ENCODE measurements around the gene SMIM24.

SMIM24 gene

DNA sequence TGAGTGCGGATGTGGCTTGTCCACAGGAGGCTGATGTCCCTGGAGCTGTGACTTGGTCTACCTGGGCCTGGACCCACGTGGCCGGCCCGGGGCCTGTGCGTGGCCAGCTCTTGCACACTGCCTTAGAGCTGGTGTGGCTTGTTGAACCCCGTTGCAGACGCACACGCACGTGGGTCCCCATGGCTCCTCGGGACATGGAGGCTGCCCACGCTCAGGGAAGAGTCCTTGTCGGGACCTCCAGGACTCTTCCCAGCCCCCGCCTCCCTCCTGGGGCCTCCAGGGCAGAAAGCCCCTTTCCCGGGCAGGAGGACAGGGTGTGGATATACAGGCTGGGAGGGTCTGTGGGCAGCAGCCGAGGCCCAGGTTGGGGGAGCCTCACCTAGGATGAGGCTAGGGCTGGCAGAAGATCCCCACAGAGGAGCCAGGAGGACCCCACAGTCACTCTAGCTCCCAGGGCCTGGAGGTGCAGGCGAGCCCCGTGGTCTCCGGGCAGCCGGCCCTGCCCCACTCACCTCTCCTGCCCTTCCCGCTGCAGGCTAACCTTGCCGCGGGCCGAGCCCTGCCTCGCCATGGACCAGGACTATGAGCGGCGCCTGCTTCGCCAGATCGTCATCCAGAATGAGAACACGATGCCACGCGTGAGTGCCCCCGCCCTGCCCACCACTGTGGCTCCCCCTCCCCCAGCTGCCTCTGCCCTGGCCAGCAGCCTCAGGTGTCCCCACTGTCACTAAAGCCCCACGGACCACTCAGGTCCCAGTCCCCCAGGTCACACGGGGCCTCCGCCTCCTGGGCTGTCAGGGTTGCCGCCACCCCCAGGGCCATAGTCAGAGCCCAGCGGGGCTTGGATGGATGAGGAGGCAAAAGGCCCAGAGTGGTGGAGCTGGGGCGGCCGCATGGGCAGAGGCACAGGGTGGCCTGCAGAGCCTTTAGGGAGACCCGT is 42.4 kb upstream of the SMIM24 start:
- Histone ChIP-seq H3K9ac (ENCODE audit: low read depth in 1 of 2, low read length in 2 of 2) (no peak overlapping the region), H3K9me3 (ENCODE audit: control insufficient read depth in 2 of 2, low read length in 2 of 2) (no peaks in the 10 kb centered on the region), H3K36me3 (ENCODE audit: control insufficient read depth in 2 of 2, insufficient read depth in 2 of 2, low read length in 2 of 2) (peaks cover 44 to 48% of the 10 kb centered on the region in 2 donors), H3K4me1 (ENCODE audit: control insufficient read depth in 2 of 2, insufficient read depth in 2 of 2, low read length in 2 of 2) (no peaks in the 10 kb centered on the region), H3K27me3 (ENCODE audit: control insufficient read depth in 2 of 2, insufficient read depth in 2 of 2, low read length in 2 of 2) (no peaks in the 10 kb centered on the region), H3K27ac (ENCODE audit: low read depth in 2 of 2, low read length in 2 of 2) (no peak overlapping the region), H3K4me3 (ENCODE audit: low read length in 2 of 2) (no peak overlapping the region)

DNA sequence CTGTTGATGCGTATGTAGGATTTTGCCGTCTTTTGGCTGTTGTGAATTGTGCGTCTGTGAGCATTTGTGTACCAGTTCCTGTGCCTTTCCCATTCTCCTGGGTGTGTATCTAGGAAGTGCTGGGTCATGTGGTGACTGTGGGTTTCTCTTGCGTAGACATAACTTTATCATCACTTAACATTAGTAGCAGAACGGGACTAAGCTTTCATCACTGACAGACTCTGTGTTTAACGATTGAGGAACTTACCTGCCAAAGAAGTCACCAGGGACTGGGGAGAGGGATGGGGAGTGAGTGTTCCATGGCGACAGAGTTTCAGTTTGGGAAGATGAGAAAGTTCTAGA is 40.8 kb upstream of the SMIM24 start:
- Histone ChIP-seq H3K9ac (ENCODE audit: low read depth in 1 of 2, low read length in 2 of 2) (no peak overlapping the region), H3K36me3 (ENCODE audit: control insufficient read depth in 2 of 2, insufficient read depth in 2 of 2, low read length in 2 of 2) (peaks cover 33 to 37% of the 10 kb centered on the region in 2 donors), H3K27ac (ENCODE audit: low read depth in 2 of 2, low read length in 2 of 2) (no peak overlapping the region), H3K27me3 (ENCODE audit: control insufficient read depth in 2 of 2, insufficient read depth in 2 of 2, low read length in 2 of 2) (no peaks in the 10 kb centered on the region), H3K4me1 (ENCODE audit: control insufficient read depth in 2 of 2, insufficient read depth in 2 of 2, low read length in 2 of 2) (peaks cover 0 to 2% of the 10 kb centered on the region in 2 donors), H3K4me3 (ENCODE audit: low read length in 2 of 2) (no peak overlapping the region), H3K9me3 (ENCODE audit: control insufficient read depth in 2 of 2, low read length in 2 of 2) (no peaks in the 10 kb centered on the region)

DNA sequence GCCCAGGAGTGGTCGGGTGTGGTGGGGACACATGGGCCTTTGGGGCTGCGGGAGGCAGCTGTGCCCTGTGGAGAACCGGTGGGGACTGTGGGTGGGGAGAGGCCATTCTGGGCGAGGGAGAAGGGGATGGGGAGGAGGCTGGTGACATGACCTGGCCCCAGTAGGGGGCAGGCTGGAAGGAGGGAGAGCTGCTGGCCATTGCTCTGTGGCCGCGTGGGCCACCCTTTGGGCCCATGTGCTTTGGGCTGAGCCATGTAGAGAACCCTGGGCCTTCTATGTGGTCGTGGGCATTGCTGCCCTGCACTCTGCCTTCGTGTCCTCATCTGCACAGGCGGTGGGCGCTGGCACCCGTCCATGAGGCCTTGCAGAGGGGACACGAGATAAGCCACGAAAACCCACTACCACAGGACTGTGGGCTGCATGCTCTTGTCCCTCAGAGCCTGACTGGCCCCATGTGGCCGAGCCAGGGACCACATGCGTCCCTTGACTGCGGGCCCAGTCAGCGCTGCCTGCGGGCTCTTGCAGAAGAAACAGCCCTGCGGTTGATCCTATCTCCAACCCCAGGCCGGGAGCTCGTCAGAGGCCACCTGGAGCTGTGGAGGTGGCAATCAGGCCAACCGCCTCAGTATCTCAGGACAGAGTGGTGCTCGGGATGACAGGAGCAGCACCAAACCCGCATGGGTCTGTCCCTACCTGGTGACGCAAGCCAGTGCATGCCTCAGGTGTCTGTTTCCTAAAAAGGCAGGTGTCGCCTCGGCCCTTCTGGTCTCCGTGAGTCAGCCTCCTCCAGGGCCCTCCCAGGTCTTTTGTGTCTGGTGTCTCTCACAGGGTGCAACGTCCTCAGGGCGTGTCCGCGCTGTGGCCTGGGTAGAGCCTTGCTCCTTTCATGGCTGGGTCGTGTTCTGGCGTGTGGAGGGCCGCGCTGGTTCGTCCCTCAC is 40.1 kb upstream of the SMIM24 start:
- Histone ChIP-seq H3K4me3 (ENCODE audit: low read length in 2 of 2) (no peak overlapping the region), H3K4me1 (ENCODE audit: control insufficient read depth in 2 of 2, insufficient read depth in 2 of 2, low read length in 2 of 2) (peaks cover 0 to 2% of the 10 kb centered on the region in 2 donors), H3K9ac (ENCODE audit: low read depth in 1 of 2, low read length in 2 of 2) (no peak overlapping the region), H3K27me3 (ENCODE audit: control insufficient read depth in 2 of 2, insufficient read depth in 2 of 2, low read length in 2 of 2) (no peaks in the 10 kb centered on the region), H3K36me3 (ENCODE audit: control insufficient read depth in 2 of 2, insufficient read depth in 2 of 2, low read length in 2 of 2) (peaks cover 28 to 37% of the 10 kb centered on the region in 2 donors), H3K9me3 (ENCODE audit: control insufficient read depth in 2 of 2, low read length in 2 of 2) (no peaks in the 10 kb centered on the region), H3K27ac (ENCODE audit: low read depth in 2 of 2, low read length in 2 of 2) (no peak overlapping the region)

DNA sequence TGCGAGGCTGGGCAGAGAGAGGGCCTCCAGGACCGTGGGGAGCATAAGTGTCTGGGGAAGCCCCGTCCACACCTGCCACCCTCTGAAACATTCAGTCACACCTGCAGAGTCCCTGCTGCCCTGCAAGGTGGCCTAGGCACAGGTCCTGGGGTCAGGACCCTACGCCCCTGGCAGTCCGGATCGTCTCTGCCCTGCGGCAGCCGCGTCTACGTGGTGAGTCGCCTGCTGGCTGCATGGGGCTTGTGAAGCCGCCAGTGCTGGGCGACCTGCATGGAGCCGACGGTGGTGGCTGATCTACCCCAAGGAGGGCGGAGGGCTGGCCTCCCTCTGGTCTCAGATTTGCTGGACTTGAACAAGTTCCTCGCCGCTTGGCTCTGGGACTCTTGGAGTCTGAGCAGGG is 38.8 kb upstream of the SMIM24 start:
- no peak overlapping the region for H3K9ac ChIP-seq (ENCODE audit: low read depth in 1 of 2, low read length in 2 of 2)
- H3K4me3 ChIP-seq (ENCODE audit: low read length in 2 of 2), result no peak overlapping the region
- peaks cover 0 to 2% of the 10 kb centered on the region in 2 donors for H3K4me1 ChIP-seq (ENCODE audit: control insufficient read depth in 2 of 2, insufficient read depth in 2 of 2, low read length in 2 of 2)
- no peaks in the 10 kb centered on the region for H3K27me3 ChIP-seq (ENCODE audit: control insufficient read depth in 2 of 2, insufficient read depth in 2 of 2, low read length in 2 of 2)
- no peak overlapping the region for H3K27ac ChIP-seq (ENCODE audit: low read depth in 2 of 2, low read length in 2 of 2)
- no peaks in the 10 kb centered on the region for H3K9me3 ChIP-seq (ENCODE audit: control insufficient read depth in 2 of 2, low read length in 2 of 2)
- peaks cover 18 to 26% of the 10 kb centered on the region in 2 donors for H3K36me3 ChIP-seq (ENCODE audit: control insufficient read depth in 2 of 2, insufficient read depth in 2 of 2, low read length in 2 of 2)

DNA sequence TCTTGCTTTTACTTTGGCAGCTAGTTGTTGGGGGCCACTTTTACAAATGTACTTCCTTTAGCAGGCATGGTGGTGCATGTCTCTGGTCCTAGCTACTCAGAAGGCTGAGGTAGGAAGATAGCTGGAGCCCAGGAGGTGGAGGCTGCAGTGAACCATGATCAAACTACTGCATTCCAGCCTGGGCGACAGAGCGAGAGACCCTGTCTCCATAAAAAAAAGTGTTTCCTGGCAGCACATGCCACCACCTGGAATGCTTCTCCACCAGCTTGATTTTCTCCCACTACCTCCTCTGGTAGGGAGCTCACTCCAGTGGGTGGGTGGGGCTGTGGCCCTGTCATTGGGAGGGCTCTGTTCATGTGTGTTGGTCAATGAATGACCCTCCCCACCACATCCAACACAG is 38.3 kb upstream of the SMIM24 start:
- H3K4me3 ChIP-seq (ENCODE audit: low read length in 2 of 2), result no peak overlapping the region
- H3K4me1 ChIP-seq (ENCODE audit: control insufficient read depth in 2 of 2, insufficient read depth in 2 of 2, low read length in 2 of 2), result peaks cover 0 to 2% of the 10 kb centered on the region in 2 donors
- no peaks in the 10 kb centered on the region for H3K9me3 ChIP-seq (ENCODE audit: control insufficient read depth in 2 of 2, low read length in 2 of 2)
- no peaks in the 10 kb centered on the region for H3K27me3 ChIP-seq (ENCODE audit: control insufficient read depth in 2 of 2, insufficient read depth in 2 of 2, low read length in 2 of 2)
- no peak overlapping the region for H3K27ac ChIP-seq (ENCODE audit: low read depth in 2 of 2, low read length in 2 of 2)
- no peak overlapping the region for H3K9ac ChIP-seq (ENCODE audit: low read depth in 1 of 2, low read length in 2 of 2)
- peaks cover 15 to 22% of the 10 kb centered on the region in 2 donors for H3K36me3 ChIP-seq (ENCODE audit: control insufficient read depth in 2 of 2, insufficient read depth in 2 of 2, low read length in 2 of 2)

DNA sequence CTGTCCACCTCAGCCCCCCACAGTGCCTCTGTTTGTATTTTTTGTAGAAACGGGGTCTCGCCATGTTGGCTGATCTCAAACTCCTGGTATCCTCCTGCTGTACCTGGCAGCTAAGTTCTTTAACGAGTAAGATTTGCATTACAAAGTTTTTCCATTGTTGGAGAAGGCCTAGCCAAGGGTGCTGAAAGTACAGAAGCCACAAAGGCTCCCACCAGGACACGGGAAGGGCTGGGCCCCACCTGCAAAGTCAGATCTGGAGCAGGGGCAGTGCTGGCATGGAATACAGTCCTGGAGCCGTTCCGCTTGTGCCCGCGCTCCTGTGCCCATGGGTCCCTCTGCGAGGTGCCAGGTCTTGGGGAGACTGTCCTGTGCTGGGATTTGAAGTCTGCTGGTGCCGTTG is 37.9 kb upstream of the SMIM24 start:
- no peak overlapping the region for H3K9ac ChIP-seq (ENCODE audit: low read depth in 1 of 2, low read length in 2 of 2)
- H3K9me3 ChIP-seq (ENCODE audit: control insufficient read depth in 2 of 2, low read length in 2 of 2), result no peaks in the 10 kb centered on the region
- H3K27me3 ChIP-seq (ENCODE audit: control insufficient read depth in 2 of 2, insufficient read depth in 2 of 2, low read length in 2 of 2), result no peaks in the 10 kb centered on the region
- peaks cover 11 to 19% of the 10 kb centered on the region in 2 donors for H3K36me3 ChIP-seq (ENCODE audit: control insufficient read depth in 2 of 2, insufficient read depth in 2 of 2, low read length in 2 of 2)
- no peak overlapping the region for H3K27ac ChIP-seq (ENCODE audit: low read depth in 2 of 2, low read length in 2 of 2)
- no peak overlapping the region for H3K4me3 ChIP-seq (ENCODE audit: low read length in 2 of 2)
- peaks cover 0 to 2% of the 10 kb centered on the region in 2 donors for H3K4me1 ChIP-seq (ENCODE audit: control insufficient read depth in 2 of 2, insufficient read depth in 2 of 2, low read length in 2 of 2)

DNA sequence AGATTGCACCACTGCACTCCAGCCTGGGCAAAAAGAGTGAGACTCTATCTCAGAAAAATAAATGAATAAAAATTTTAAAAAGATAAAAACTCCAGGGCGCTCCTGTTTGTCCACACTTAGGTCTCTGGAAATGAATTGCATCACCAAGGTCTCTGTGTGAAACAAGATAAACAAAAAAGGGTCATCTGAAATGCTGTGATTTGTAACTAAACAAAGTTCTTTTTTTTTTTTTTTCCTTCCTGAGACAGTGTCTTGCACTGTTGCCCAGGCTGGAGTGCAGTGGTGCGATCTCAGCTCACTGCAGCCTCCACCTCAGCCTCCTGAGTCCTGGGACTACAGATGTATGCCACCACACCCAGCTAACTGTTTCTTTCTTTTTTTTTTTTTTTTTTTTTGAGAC is 37.3 kb upstream of the SMIM24 start:
- H3K9ac ChIP-seq (ENCODE audit: low read depth in 1 of 2, low read length in 2 of 2), result no peak overlapping the region
- no peaks in the 10 kb centered on the region for H3K9me3 ChIP-seq (ENCODE audit: control insufficient read depth in 2 of 2, low read length in 2 of 2)
- peaks cover 7 to 19% of the 10 kb centered on the region in 2 donors for H3K36me3 ChIP-seq (ENCODE audit: control insufficient read depth in 2 of 2, insufficient read depth in 2 of 2, low read length in 2 of 2)
- H3K4me3 ChIP-seq (ENCODE audit: low read length in 2 of 2), result no peak overlapping the region
- no peak overlapping the region for H3K27ac ChIP-seq (ENCODE audit: low read depth in 2 of 2, low read length in 2 of 2)
- no peaks in the 10 kb centered on the region for H3K27me3 ChIP-seq (ENCODE audit: control insufficient read depth in 2 of 2, insufficient read depth in 2 of 2, low read length in 2 of 2)
- peaks cover 0 to 2% of the 10 kb centered on the region in 2 donors for H3K4me1 ChIP-seq (ENCODE audit: control insufficient read depth in 2 of 2, insufficient read depth in 2 of 2, low read length in 2 of 2)

DNA sequence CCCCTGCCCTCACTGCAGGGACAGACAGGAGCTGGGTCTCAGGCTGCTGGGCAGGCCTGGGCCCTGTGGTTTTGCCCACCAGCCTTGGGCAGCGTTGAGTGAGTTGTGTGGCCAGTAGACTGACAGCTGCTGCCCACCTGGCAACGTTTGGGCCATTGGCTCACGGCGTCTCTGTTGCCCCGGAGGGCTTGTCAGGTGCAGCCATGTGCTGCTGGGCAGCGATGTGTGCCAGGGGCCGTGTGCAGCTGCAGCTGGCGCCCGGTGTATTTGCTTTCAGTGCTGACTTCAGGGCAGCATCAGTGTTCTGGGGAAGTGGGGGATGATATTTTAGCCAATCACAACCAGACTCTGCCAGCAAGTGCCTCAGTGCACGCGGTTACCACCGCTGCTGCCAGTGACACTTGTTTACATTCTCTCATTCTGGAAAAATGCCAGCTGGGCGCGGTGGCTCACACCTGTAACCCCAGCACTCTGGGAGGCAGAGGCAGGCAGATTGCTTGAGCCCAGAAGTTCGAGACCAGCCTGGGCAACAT is 36.4 kb upstream of the SMIM24 start:
- peaks cover 5 to 15% of the 10 kb centered on the region in 2 donors for H3K36me3 ChIP-seq (ENCODE audit: control insufficient read depth in 2 of 2, insufficient read depth in 2 of 2, low read length in 2 of 2)

DNA sequence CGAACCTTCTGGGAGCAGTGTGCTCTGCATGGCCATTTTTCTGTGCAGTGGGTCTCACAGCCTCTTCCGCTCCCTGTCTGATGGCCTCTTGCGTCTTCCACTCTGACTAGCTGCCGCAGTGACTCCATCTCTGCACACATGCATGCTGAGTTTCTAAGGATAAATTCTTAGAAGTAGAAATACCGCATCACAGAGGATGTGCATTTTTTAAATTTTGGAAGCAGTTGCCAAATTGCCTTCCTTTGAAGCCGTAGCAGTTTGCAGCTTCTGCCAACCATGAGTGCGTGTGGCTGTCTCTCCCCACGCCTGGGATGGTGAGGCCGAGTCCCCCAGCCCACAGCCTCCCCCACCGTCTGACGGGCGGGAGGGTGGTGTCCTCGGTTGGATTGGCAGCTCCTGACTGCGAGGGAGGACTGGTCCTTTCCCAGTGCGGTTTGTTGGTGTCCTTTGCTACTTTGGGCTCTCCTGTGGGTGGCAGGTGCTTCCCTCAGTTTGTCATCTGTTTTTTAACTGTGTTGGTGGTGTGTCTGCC is 35.6 kb upstream of the SMIM24 start:
- no peak overlapping the region for H3K4me3 ChIP-seq (ENCODE audit: low read length in 2 of 2)
- H3K4me1 ChIP-seq (ENCODE audit: control insufficient read depth in 2 of 2, insufficient read depth in 2 of 2, low read length in 2 of 2), result peaks cover 0 to 2% of the 10 kb centered on the region in 2 donors
- H3K9ac ChIP-seq (ENCODE audit: low read depth in 1 of 2, low read length in 2 of 2), result no peak overlapping the region
- H3K36me3 ChIP-seq (ENCODE audit: control insufficient read depth in 2 of 2, insufficient read depth in 2 of 2, low read length in 2 of 2), result peaks cover 5 to 17% of the 10 kb centered on the region in 2 donors
- H3K9me3 ChIP-seq (ENCODE audit: control insufficient read depth in 2 of 2, low read length in 2 of 2), result no peaks in the 10 kb centered on the region
- no peaks in the 10 kb centered on the region for H3K27me3 ChIP-seq (ENCODE audit: control insufficient read depth in 2 of 2, insufficient read depth in 2 of 2, low read length in 2 of 2)
- no peak overlapping the region for H3K27ac ChIP-seq (ENCODE audit: low read depth in 2 of 2, low read length in 2 of 2)

More for the DNA sequence above, 36.4 kb upstream of the SMIM24 start:
- Histone ChIP-seq H3K27ac (ENCODE audit: low read depth in 2 of 2, low read length in 2 of 2) (no peak overlapping the region), H3K9ac (ENCODE audit: low read depth in 1 of 2, low read length in 2 of 2) (no peak overlapping the region), H3K4me1 (ENCODE audit: control insufficient read depth in 2 of 2, insufficient read depth in 2 of 2, low read length in 2 of 2) (peaks cover 0 to 2% of the 10 kb centered on the region in 2 donors), H3K4me3 (ENCODE audit: low read length in 2 of 2) (no peak overlapping the region), H3K9me3 (ENCODE audit: control insufficient read depth in 2 of 2, low read length in 2 of 2) (no peaks in the 10 kb centered on the region), H3K27me3 (ENCODE audit: control insufficient read depth in 2 of 2, insufficient read depth in 2 of 2, low read length in 2 of 2) (no peaks in the 10 kb centered on the region)

All from mucosa of rectum (tissue), 2 donors.